Measurements from ENCODE around the gene HK2. TPM values are rescaled to one million over a fixed set of nuclear protein-coding genes. Genes with fewer than 3 reads are reported as not detected.

HK2 gene
- total and polyA plus RNA-seq, 12 donors: 3.4 to 43.4 (median 13.1) TPM

DNA sequence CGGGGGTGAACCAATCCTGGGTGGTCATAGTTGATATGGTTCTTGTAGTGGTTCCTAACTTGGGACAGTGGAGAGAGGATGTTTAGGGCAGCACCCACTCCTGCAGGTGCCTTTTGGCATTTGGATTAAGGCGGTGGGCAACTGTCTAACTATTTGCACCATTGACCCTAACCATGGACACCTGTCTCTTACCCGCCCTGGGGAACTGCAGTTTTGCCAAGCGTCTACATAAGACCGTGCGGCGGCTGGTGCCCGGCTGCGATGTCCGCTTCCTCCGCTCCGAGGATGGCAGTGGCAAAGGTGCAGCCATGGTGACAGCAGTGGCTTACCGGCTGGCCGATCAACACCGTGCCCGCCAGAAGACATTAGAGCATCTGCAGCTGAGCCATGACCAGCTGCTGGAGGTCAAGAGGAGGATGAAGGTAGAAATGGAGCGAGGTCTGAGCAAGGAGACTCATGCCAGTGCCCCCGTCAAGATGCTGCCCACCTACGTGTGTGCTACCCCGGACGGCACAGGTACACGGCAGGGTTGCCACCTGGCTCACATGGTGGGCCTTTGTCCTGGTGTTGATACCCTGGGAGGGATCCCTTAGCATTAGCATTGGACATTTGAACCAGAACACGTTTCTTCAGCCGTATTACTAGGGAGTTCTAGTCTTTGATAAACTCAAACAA, 46.3 kb downstream of the HK2 start:
- TF ChIP-seq, protein P1, sequence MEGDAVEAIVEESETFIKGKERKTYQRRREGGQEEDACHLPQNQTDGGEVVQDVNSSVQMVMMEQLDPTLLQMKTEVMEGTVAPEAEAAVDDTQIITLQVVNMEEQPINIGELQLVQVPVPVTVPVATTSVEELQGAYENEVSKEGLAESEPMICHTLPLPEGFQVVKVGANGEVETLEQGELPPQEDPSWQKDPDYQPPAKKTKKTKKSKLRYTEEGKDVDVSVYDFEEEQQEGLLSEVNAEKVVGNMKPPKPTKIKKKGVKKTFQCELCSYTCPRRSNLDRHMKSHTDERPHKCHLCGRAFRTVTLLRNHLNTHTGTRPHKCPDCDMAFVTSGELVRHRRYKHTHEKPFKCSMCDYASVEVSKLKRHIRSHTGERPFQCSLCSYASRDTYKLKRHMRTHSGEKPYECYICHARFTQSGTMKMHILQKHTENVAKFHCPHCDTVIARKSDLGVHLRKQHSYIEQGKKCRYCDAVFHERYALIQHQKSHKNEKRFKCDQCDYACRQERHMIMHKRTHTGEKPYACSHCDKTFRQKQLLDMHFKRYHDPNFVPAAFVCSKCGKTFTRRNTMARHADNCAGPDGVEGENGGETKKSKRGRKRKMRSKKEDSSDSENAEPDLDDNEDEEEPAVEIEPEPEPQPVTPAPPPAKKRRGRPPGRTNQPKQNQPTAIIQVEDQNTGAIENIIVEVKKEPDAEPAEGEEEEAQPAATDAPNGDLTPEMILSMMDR (IDR thresholded peaks at IDR 0.05): no peak
- intact Hi-C loops (cut with DNase I): no loop called here
- H3K9me3 ChIP-seq: no peaks in the 10 kb centered on the region
- DNase-seq: no peak
- H3K27me3 ChIP-seq: no peaks in the 10 kb centered on the region
- WGBS, 2 donors: 94 to 96% methylated on average over 24 of the region's 24 CpGs
- H3K36me3 ChIP-seq: peaks cover 0 to 87% (median 0%) of the 10 kb centered on the region in 9 donors
- ATAC-seq: no peak
- no peak overlapping the region for H3K4me3 ChIP-seq
- no peak overlapping the region for H3K27ac ChIP-seq
- H3K4me1 ChIP-seq: peaks cover 0 to 10% (median 0%) of the 10 kb centered on the region in 9 donors

DNA sequence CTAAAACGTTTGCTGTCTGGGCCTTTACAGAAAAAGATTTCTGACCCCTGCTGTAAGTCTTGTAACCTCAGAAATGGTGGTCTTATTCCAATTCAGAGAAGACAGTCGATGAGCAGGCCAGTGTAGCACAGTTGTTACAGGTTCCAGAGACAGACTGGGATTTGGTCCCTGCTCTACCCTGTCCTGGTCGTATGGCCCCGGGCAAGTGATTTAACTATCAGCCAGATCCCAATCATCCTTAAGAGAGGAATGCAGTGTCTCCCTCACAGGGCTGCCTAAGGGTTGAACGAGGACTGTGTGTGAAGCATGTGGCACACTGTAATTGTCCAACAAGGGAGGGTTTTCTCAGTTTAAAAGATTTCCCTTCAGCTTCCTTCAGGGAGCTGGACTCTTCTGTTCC, 47.2 kb downstream of the HK2 start:
- no peaks in the 10 kb centered on the region for H3K9me3 ChIP-seq
- H3K27ac ChIP-seq: no peak overlapping the region
- no peak overlapping the region for H3K4me3 ChIP-seq
- no peaks in the 10 kb centered on the region for H3K27me3 ChIP-seq
- TF ChIP-seq, protein P1 (IDR thresholded peaks at IDR 0.05): no peak
- intact Hi-C loops (cut with DNase I): no loop called here
- peaks cover 0 to 94% (median 0%) of the 10 kb centered on the region in 9 donors for H3K36me3 ChIP-seq
- H3K4me1 ChIP-seq: peaks cover 0 to 4% (median 0%) of the 10 kb centered on the region in 9 donors
- no peak for ATAC-seq
- 76 to 78% methylated on average over 5 of the region's 5 CpGs for WGBS, 2 donors
- no peak for DNase-seq

DNA sequence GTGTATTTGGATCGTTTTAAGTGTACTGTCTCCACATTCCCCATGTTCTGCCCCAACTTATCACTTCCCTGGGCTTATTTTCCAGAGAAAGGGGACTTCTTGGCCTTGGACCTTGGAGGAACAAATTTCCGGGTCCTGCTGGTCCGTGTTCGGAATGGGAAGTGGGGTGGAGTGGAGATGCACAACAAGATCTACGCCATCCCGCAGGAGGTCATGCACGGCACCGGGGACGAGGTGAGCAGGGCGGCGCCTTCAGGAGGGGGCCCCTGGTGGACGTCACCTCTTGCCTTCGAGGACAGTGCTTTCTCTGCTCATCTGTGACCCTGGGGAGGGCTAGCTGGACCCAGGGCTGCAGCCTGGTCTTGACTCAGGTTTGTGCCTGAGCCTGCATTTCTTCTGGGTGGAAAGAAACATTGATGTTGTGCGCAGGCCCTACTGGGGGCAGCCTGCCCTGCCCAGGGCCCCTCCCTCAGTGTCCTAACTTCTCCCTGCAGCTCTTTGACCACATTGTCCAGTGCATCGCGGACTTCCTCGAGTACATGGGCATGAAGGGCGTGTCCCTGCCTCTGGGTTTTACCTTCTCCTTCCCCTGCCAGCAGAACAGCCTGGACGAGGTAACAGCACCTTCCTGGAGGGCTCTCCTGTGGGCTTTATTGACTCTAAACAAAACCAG, 47.8 kb downstream of the HK2 start:
- intact Hi-C loops (cut with DNase I): no loop called here
- TF ChIP-seq, protein P1 (IDR thresholded peaks at IDR 0.05): no peak
- Histone ChIP-seq H3K36me3 (peaks cover 0 to 96% (median 0%) of the 10 kb centered on the region in 9 donors), H3K9me3 (no peaks in the 10 kb centered on the region), H3K27ac (no peak overlapping the region), H3K27me3 (no peaks in the 10 kb centered on the region), H3K4me3 (no peak overlapping the region), H3K4me1 (no peaks in the 10 kb centered on the region)
- peak in 1 of 8 donors; percentile 27 for ATAC-seq
- DNase-seq: no peak
- 92 to 95% methylated on average over 19 of the region's 19 CpGs for WGBS, 2 donors

DNA sequence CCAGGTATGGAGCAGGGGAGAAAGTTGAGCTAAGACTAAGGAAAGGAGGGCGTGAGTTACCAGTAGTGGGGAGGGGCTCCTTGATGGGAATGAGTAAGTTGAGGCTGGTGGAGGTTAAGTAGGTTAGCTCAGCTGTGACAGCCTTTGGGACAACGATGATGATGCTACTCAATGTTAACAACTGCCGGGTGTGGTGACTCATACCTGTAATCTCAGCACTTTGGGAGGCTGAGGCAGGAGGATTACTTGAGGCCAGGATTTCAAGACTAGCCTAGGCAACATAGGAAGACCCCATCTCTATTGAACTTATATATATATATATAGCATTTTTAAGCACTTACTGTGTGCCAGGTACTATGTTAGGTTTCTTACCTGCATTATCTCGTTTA, 48.4 kb downstream of the HK2 start:
- no peak overlapping the region for H3K27ac ChIP-seq
- H3K27me3 ChIP-seq: no peaks in the 10 kb centered on the region
- peaks cover 0 to 96% (median 0%) of the 10 kb centered on the region in 9 donors for H3K36me3 ChIP-seq
- no peak overlapping the region for H3K4me3 ChIP-seq
- H3K9me3 ChIP-seq: no peaks in the 10 kb centered on the region
- ATAC-seq (no peak), DNase-seq (no peak)
- TF ChIP-seq, protein P1 (IDR thresholded peaks at IDR 0.05): no peak
- 91 to 95% methylated on average over 4 of the region's 4 CpGs for WGBS, 2 donors
- intact Hi-C loops (cut with DNase I): no loop called here
- H3K4me1 ChIP-seq: no peaks in the 10 kb centered on the region

All from heart right ventricle (tissue), 16 donors.